GM23248 (cell line): ENCODE measurements around the gene CADPS. TPM values are rescaled to one million over a fixed set of nuclear protein-coding genes. Genes with fewer than 3 reads are reported as not detected.

Source experiments
- DNase-seq: peaks from one replicate; pipeline ENCODE4 v3.0.0-alpha.2; 2015
- H2AFZ ChIP-seq: fragments of 200-600 bp; sonication (generic); 2 replicates; pipeline ENCODE4 v1.6.1; 2016; ENCODE audit warnings: antibody characterized with exemption
- H3F3A ChIP-seq: fragments of 200-600 bp; sonication (generic); 2 replicates; pipeline ENCODE4 v1.6.1; 2016; ENCODE audit warnings: mild to moderate bottlenecking, antibody characterized with exemption, mixed run types; ENCODE audit not compliant: insufficient read depth
- H3K27ac ChIP-seq: fragments of 200-600 bp; sonication (generic); 2 replicates; pipeline ENCODE4 v1.5.1; 2016; ENCODE audit warnings: mild to moderate bottlenecking
- H3K27me3 ChIP-seq: fragments of 200-600 bp; sonication (generic); replicated peaks from 2 replicates; pipeline ENCODE4 v1.6.1; 2016; ENCODE audit warnings: mild to moderate bottlenecking; ENCODE audit not compliant: insufficient read depth
- H3K36me3 ChIP-seq: fragments of 200-600 bp; sonication (generic); 2 replicates; pipeline ENCODE4 v1.6.1; 2016; ENCODE audit warnings: low read depth, mild to moderate bottlenecking
- H3K4me1 ChIP-seq: fragments of 200-600 bp; sonication (generic); 2 replicates; pipeline ENCODE4 v1.6.1; 2016; ENCODE audit warnings: mild to moderate bottlenecking; ENCODE audit not compliant: insufficient read depth
- H3K4me2 ChIP-seq: fragments of 200-600 bp; sonication (generic); one replicate; pipeline ENCODE4 v1.6.1; 2016; ENCODE audit warnings: mild to moderate bottlenecking; ENCODE audit not compliant: unreplicated experiment
- H3K4me3 ChIP-seq: fragments of 200-600 bp; sonication (generic); 2 replicates; pipeline ENCODE4 v1.5.1; 2016; ENCODE audit warnings: mild to moderate bottlenecking
- H3K79me2 ChIP-seq: fragments of 200-600 bp; sonication (generic); 2 replicates; pipeline ENCODE4 v1.6.1; 2016; ENCODE audit warnings: mild to moderate bottlenecking; ENCODE audit not compliant: insufficient read depth
- H3K9ac ChIP-seq: fragments of 200-600 bp; sonication (generic); 2 replicates; pipeline ENCODE4 v1.6.1; 2016; ENCODE audit warnings: mild to moderate bottlenecking
- H3K9me2 ChIP-seq: fragments of 200-600 bp; sonication (generic); 2 replicates; pipeline ENCODE4 v1.6.1; 2016; ENCODE audit warnings: mixed run types, mild to moderate bottlenecking, moderate library complexity; ENCODE audit not compliant: insufficient read depth
- H3K9me3 ChIP-seq: fragments of 200-600 bp; sonication (generic); one replicate; pipeline ENCODE4 v1.6.1; 2017; ENCODE audit warnings: low read depth
- H4K20me1 ChIP-seq: fragments of 200-600 bp; sonication (generic); 2 replicates; pipeline ENCODE4 v1.6.0; 2016; ENCODE audit not compliant: insufficient read depth
- EZH2 ChIP-seq: fragments of 200-600 bp; sonication (generic); IDR thresholded peaks from 2 replicates; pipeline ENCODE4 v1.6.1; 2018; ENCODE audit warnings: antibody characterized with exemption, mild to moderate bottlenecking; ENCODE audit not compliant: insufficient read depth, poor library complexity, severe bottlenecking
- EZH2phosphoT487 ChIP-seq: fragments of 200-600 bp; sonication (generic); IDR thresholded peaks from 2 replicates; pipeline ENCODE4 v1.6.1; 2018; ENCODE audit warnings: antibody characterized with exemption, moderate library complexity, mild to moderate bottlenecking, low read depth; ENCODE audit not compliant: insufficient read depth
- WGBS, 2 experiments: methylation state at CpG; one replicate each; pipeline ENCODE4 v1.1.6; 2015 to 2017; ENCODE audit warnings: low lambda C conversion rate in 2 of 2, low coverage in 1 of 2; ENCODE audit errors: missing lambda C conversion rate in 2 of 2; 5-methylcytosine and 5-hydroxymethylcytosine counted together
- in situ Hi-C: fragments of 300-500 bp; cut with MboI; formaldehyde crosslinking; loops from 2 replicates; pipeline ENCODE4 v1.15.0; 2020
- polyA plus RNA-seq: library from polyadenylated mRNA; unstranded; fragments of >200 nt; fragmentation: Nextera tagmentation; extraction: Ambion mirVana; gene quantifications from 2 replicates; pipeline ENCODE4 v1.2.1, GENCODE V29; 2016
- total RNA-seq: library from RNA; depleted of rRNA; stranded (reverse); fragments of >200 nt; shearing (Covaris generic); gene quantifications from 2 replicates; pipeline ENCODE4 v1.2.3, GENCODE V29; 2014

CADPS gene
- total and polyA plus RNA-seq, 2 experiments from 2014 or later, result 3.0 to 4.1 TPM

DNA sequence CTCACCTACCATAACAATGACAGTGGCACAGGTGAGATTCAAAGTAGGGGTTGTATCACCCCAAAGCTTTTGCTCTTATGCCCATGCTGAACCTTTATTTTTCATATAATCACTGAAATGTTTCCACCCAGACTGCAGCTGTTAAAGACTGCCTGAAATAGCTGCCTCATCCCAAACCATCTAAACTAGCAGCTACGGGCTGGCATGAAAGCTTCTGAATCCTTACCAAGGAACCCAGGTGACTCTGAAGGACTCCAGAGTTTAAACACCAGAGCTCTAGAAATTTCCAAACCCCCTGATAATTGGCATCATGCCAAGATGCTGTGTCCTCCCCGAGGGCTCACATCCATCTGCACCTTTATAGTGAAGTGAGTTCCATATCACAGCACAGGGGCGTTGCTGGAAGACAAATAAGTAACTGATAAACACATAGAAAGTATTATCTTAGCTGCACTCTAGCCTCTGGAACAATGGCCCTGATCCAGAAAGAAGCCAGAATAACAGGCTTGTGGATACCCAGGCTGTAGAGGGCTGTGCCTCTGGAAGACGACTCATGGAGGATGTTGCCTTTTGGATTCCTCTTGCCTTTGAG is 238.9 kb downstream of the CADPS start:
- Histone ChIP-seq H2AFZ (no peak overlapping the region), H3F3A (peaks cover 10% of the 10 kb centered on the region), H3K27me3 (no peaks in the 10 kb centered on the region), H3K36me3 (no peaks in the 10 kb centered on the region), H3K4me3 (no peak overlapping the region), H3K79me2 (no peaks in the 10 kb centered on the region), H3K4me1 (peaks cover 12% of the 10 kb centered on the region), H4K20me1 (no peaks in the 10 kb centered on the region), H3K27ac (no peak overlapping the region), H3K4me2 (no peak overlapping the region), H3K9ac (no peak overlapping the region), H3K9me2 (no peaks in the 10 kb centered on the region), H3K9me3 (no peaks in the 10 kb centered on the region)
- WGBS, 2 experiments, result 35 to 45% methylated on average over 4 of the region's 4 CpGs
- TF ChIP-seq EZH2, result no peak
- no peak for TF ChIP-seq EZH2phosphoT487
- peak; percentile 11 for DNase-seq
- in situ Hi-C loops, result no loop called here

DNA sequence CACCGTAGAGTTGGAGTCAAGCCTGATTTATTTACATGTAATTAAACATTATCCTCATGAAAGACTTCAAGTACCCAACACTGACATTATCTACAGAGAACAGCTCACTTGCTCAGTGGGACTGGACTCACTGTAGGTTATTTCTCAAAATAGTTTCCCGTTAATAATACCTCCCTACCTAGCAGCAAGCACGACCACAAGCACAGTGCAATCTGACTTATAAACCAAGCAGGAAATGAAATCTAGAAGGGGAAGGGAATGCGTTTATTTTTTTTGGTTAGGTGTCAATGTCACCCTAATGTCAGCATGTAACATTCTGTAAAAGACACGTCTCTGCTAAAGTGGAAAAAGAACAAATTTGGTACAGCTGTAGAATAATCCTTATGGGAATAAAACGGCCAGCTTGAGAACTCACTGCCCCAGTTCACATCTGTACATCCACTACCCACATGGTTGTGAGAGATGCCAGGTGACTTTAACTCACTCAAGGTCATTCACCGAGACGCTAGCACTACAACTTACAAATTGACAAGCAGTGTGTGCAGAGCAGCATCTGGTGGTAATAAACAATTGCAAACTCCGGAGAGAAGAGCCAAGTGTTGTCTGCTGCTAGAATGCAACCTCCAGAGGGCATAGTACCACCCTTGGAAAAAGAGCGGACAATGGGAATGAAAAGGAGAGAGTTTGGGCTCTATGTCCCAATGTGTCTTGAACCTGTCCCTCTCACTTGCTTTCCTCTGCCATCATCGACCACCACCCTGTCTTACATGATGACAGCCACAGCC is 242.5 kb downstream of the CADPS start:
- no peaks in the 10 kb centered on the region for H3K36me3 ChIP-seq
- in situ Hi-C loops, result no loop called here
- H3K79me2 ChIP-seq, result no peaks in the 10 kb centered on the region
- no peak overlapping the region for H3K4me3 ChIP-seq
- no peak overlapping the region for H2AFZ ChIP-seq
- no peak overlapping the region for H3K9ac ChIP-seq
- no peaks in the 10 kb centered on the region for H3K27me3 ChIP-seq
- no peaks in the 10 kb centered on the region for H3K4me1 ChIP-seq
- 43 to 45% methylated on average over 11 of the region's 11 CpGs for WGBS, 2 experiments
- H4K20me1 ChIP-seq, result no peaks in the 10 kb centered on the region
- H3F3A ChIP-seq, result no peaks in the 10 kb centered on the region
- no peaks in the 10 kb centered on the region for H3K9me3 ChIP-seq
- H3K27ac ChIP-seq, result no peak overlapping the region
- TF ChIP-seq EZH2phosphoT487, result no peak
- no peak for TF ChIP-seq EZH2
- H3K9me2 ChIP-seq, result no peaks in the 10 kb centered on the region
- no peak overlapping the region for H3K4me2 ChIP-seq
- DNase-seq, result no peak

DNA sequence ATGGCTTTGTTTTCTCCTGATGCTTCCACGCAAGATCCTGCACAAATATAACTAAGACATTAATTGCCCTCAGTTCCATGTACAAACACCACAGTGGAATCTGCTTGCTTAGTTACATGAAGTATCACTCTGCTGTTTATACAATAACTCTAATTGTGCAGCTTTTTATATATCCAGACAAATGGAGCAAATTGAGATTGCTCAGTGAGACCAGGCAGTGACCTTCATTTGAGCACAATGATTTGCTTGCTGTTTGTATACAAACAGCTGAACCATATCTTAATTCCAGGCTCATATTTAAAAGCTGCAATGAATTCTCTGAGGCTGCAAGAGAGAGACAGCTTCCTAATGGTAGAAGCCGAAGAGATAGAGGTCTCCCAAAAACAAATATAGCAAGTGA is 243.7 kb downstream of the CADPS start:
- no peaks in the 10 kb centered on the region for H3K4me1 ChIP-seq
- no peaks in the 10 kb centered on the region for H3K36me3 ChIP-seq
- no peak overlapping the region for H2AFZ ChIP-seq
- no peak overlapping the region for H3K4me2 ChIP-seq
- no peaks in the 10 kb centered on the region for H3K9me2 ChIP-seq
- no peaks in the 10 kb centered on the region for H3K79me2 ChIP-seq
- no peaks in the 10 kb centered on the region for H4K20me1 ChIP-seq
- no peaks in the 10 kb centered on the region for H3K27me3 ChIP-seq
- H3K9ac ChIP-seq, result no peak overlapping the region
- in situ Hi-C loops, result no loop called here
- WGBS, 2 experiments, result 90 to 96% methylated on average over 2 of the region's 2 CpGs
- no peaks in the 10 kb centered on the region for H3F3A ChIP-seq
- DNase-seq, result no peak
- H3K9me3 ChIP-seq, result no peaks in the 10 kb centered on the region
- TF ChIP-seq EZH2phosphoT487, result no peak
- TF ChIP-seq EZH2, result no peak
- H3K4me3 ChIP-seq, result no peak overlapping the region
- no peak overlapping the region for H3K27ac ChIP-seq

DNA sequence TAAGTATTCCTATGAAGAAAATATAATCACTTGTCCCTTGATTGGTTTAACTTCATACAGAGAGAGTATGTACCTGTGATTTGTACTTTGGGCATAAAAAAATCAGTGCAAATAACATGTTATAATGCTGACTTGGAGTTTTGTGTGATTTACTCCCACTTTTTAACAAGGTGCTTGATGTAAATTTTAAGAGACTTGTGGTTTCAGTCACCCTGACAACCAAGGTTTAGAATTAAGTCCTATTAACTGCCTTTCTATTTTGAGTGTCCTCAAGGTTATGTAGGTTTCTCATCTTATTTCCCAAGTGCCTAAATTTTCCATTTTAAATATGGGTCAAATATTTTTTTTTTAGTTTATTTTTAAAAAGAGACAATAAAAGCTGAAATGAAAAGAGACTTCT is 244.6 kb downstream of the CADPS start:
- H3K9me2 ChIP-seq, result no peaks in the 10 kb centered on the region
- no peak for DNase-seq
- no peaks in the 10 kb centered on the region for H3K36me3 ChIP-seq
- H3K9ac ChIP-seq, result no peak overlapping the region
- no peaks in the 10 kb centered on the region for H3K9me3 ChIP-seq
- no peak overlapping the region for H3K27ac ChIP-seq
- H3K4me2 ChIP-seq, result no peak overlapping the region
- H2AFZ ChIP-seq, result no peak overlapping the region
- no peaks in the 10 kb centered on the region for H3F3A ChIP-seq
- no peak overlapping the region for H3K4me3 ChIP-seq
- TF ChIP-seq EZH2 (no peak), EZH2phosphoT487 (no peak)
- in situ Hi-C loops, result no loop called here
- H3K4me1 ChIP-seq, result no peaks in the 10 kb centered on the region
- no peaks in the 10 kb centered on the region for H3K79me2 ChIP-seq
- H4K20me1 ChIP-seq, result no peaks in the 10 kb centered on the region
- no peaks in the 10 kb centered on the region for H3K27me3 ChIP-seq
